ENCODE results near the gene ABHD1. TPM values are rescaled to one million over a fixed set of nuclear protein-coding genes. Genes with fewer than 3 reads are reported as not detected.

Gene ABHD1
- total and polyA plus RNA-seq, 2 donors (not counting 3 experiments of a cell fraction or from before 2014, with no cell fraction given): 0.07 TPM; not detected in 1

DNA sequence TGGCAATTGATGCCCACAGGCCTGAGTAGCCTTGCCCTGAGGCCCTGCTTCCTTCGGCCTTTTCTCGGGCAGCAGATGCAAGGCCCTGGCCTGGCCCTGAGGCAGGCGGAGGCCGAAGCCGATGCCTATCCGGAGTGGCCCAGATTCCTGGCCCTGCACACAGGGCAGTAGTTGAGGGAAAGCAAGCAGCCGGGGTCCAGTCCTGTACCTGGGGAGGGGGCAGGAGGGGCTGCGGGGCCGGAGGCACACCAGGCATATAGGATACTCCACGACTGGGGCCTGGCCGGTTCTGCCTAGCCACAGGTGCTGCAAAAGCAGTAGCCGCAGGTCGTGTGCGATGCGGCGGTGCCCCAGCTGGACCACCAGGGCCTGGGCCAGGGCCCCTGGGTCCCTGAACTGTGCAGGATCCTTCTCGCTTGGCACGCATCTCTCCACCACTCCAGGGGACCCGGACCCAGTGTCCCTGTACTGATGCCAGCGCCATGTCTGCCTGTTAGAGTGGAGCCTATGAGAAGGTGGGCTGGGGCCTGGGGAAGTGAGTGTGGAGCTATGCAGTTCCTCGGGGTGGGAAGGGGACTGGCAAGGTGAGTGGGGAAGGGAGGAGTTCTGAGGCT, 13.8 kb downstream of the ABHD1 start:
- Histone ChIP-seq H3K4me2 (ENCODE audit: insufficient read depth, low read length) (no peak overlapping the region), H3K9me1 (replicated peaks; ENCODE audit: control insufficient read depth, extremely low read depth, insufficient read depth, low read length) (no peaks in the 10 kb centered on the region), H3K4me1 (ENCODE audit: control insufficient read depth, extremely low read depth, insufficient read depth, low read length) (peaks cover 10% of the 10 kb centered on the region), H3K79me2 (ENCODE audit: control insufficient read depth, insufficient read depth, low read length) (peaks cover 18% of the 10 kb centered on the region), H3K9ac (replicated peaks; ENCODE audit: extremely low read depth, insufficient read depth, low read length) (no peak overlapping the region), H4K20me1 (replicated peaks; ENCODE audit: control insufficient read depth, extremely low read depth, insufficient read depth, low read length) (no peaks in the 10 kb centered on the region), H2AFZ (ENCODE audit: low read depth, low read length) (no peak overlapping the region), H3K4me3 (replicated peaks in 1 of 3; ENCODE audit: insufficient read depth in 1 of 3, low read depth in 1 of 3, low read length in 3 of 3) (no peak overlapping the region), H3K36me3 (ENCODE audit: control insufficient read depth in 2 of 2, extremely low read depth in 1 of 2, insufficient read depth in 2 of 2, low read length in 2 of 2) (peaks cover 0 to 4% of the 10 kb centered on the region in 2 experiments), H3K27ac (ENCODE audit: insufficient read depth, low read depth, low read length) (no peak overlapping the region), H3K9me3 (replicated peaks; ENCODE audit: control insufficient read depth, insufficient read depth, low read length) (no peaks in the 10 kb centered on the region), H3K27me3 (ENCODE audit: control insufficient read depth in 2 of 2, insufficient read depth in 2 of 2, low read length in 2 of 2) (no peaks in the 10 kb centered on the region)
- FAIRE-seq (no peak), DNase-seq (ENCODE audit: low read depth, low spot score) (no peak)
- dilution Hi-C loops (cut with MboI; ENCODE audit: extremely low pct_ligation_motif_present, low sequenced_read_pairs): no loop called here
- BruUV-seq (replicated peaks): no TSS peak
- CTCF ChIA-PET: no interaction called here
- TF ChIP-seq EZH2 (IDR thresholded peaks at IDR 0.05; ENCODE audit: borderline replicate concordance, low read depth, low read length, severe bottlenecking): no peak
- no peak for TF ChIP-seq JUN (IDR thresholded peaks at IDR 0.05; ENCODE audit: borderline replicate concordance, insufficient read depth, insufficient read length, low read depth)
- TF ChIP-seq POLR2AphosphoS5 (IDR thresholded peaks at IDR 0.05; ENCODE audit: insufficient read depth, low read depth, low read length): no peak
- TF ChIP-seq GATA2 (IDR thresholded peaks at IDR 0.05; ENCODE audit: insufficient read depth, insufficient read length, low read depth, low read length): no peak
- intact Hi-C loops (cut with micrococcal nuclease): no loop called here
- POLR2A ChIA-PET: no interaction called here

GRCh38 chr2:27138111-27138510, 14.5 kb downstream of the ABHD1 start:
- no peaks in the 10 kb centered on the region for H3K9me1 ChIP-seq (replicated peaks; ENCODE audit: control insufficient read depth, extremely low read depth, insufficient read depth, low read length)
- no peaks in the 10 kb centered on the region for H4K20me1 ChIP-seq (replicated peaks; ENCODE audit: control insufficient read depth, extremely low read depth, insufficient read depth, low read length)
- BruUV-seq (replicated peaks): no TSS peak
- dilution Hi-C loops (cut with MboI; ENCODE audit: extremely low pct_ligation_motif_present, low sequenced_read_pairs) (no loop called here), intact Hi-C loops (cut with micrococcal nuclease) (no loop called here)
- CTCF ChIA-PET: no interaction called here
- TF ChIP-seq JUN (IDR thresholded peaks at IDR 0.05; ENCODE audit: borderline replicate concordance, insufficient read depth, insufficient read length, low read depth) (no peak), POLR2AphosphoS5 (IDR thresholded peaks at IDR 0.05; ENCODE audit: insufficient read depth, low read depth, low read length) (no peak), FOS (IDR thresholded peaks at IDR 0.05; ENCODE audit: borderline replicate concordance, insufficient read depth, low read length) (no peak), GATA2 (IDR thresholded peaks at IDR 0.05; ENCODE audit: insufficient read depth, insufficient read length, low read depth, low read length) (no peak), EZH2 (IDR thresholded peaks at IDR 0.05; ENCODE audit: borderline replicate concordance, low read depth, low read length, severe bottlenecking) (no peak), MYC (IDR thresholded peaks at IDR 0.05; ENCODE audit: low read depth, low read length) (no peak), POLR2A (IDR thresholded peaks at IDR 0.05; ENCODE audit: low read depth, low read length) (no peak)
- TF ChIP-seq, protein P1, sequence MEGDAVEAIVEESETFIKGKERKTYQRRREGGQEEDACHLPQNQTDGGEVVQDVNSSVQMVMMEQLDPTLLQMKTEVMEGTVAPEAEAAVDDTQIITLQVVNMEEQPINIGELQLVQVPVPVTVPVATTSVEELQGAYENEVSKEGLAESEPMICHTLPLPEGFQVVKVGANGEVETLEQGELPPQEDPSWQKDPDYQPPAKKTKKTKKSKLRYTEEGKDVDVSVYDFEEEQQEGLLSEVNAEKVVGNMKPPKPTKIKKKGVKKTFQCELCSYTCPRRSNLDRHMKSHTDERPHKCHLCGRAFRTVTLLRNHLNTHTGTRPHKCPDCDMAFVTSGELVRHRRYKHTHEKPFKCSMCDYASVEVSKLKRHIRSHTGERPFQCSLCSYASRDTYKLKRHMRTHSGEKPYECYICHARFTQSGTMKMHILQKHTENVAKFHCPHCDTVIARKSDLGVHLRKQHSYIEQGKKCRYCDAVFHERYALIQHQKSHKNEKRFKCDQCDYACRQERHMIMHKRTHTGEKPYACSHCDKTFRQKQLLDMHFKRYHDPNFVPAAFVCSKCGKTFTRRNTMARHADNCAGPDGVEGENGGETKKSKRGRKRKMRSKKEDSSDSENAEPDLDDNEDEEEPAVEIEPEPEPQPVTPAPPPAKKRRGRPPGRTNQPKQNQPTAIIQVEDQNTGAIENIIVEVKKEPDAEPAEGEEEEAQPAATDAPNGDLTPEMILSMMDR (IDR thresholded peaks at IDR 0.05; ENCODE audit: extremely low read depth in 1 of 2, insufficient read depth in 1 of 2, low read depth in 1 of 2, low read length in 2 of 2): no peak
- TF ChIP-seq, protein P2, sequence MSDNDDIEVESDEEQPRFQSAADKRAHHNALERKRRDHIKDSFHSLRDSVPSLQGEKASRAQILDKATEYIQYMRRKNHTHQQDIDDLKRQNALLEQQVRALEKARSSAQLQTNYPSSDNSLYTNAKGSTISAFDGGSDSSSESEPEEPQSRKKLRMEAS (IDR thresholded peaks at IDR 0.05; ENCODE audit: insufficient read depth, insufficient read length): no peak
- no peak for DNase-seq (ENCODE audit: low read depth, low spot score)
- H3K27me3 ChIP-seq (ENCODE audit: control insufficient read depth in 2 of 2, insufficient read depth in 2 of 2, low read length in 2 of 2): peaks cover 0 to 7% of the 10 kb centered on the region in 2 experiments
- no peak overlapping the region for H3K4me2 ChIP-seq (ENCODE audit: insufficient read depth, low read length)
- no peak overlapping the region for H3K4me3 ChIP-seq (replicated peaks in 1 of 3; ENCODE audit: insufficient read depth in 1 of 3, low read depth in 1 of 3, low read length in 3 of 3)
- H3K36me3 ChIP-seq (ENCODE audit: control insufficient read depth in 2 of 2, extremely low read depth in 1 of 2, insufficient read depth in 2 of 2, low read length in 2 of 2): no peaks in the 10 kb centered on the region
- H3K9me3 ChIP-seq (replicated peaks; ENCODE audit: control insufficient read depth, insufficient read depth, low read length): no peaks in the 10 kb centered on the region
- no peak overlapping the region for H2AFZ ChIP-seq (ENCODE audit: low read depth, low read length)
- POLR2A ChIA-PET: no interaction called here
- peaks cover 12% of the 10 kb centered on the region for H3K79me2 ChIP-seq (ENCODE audit: control insufficient read depth, insufficient read depth, low read length)
- no peak overlapping the region for H3K9ac ChIP-seq (replicated peaks; ENCODE audit: extremely low read depth, insufficient read depth, low read length)
- peaks cover 7% of the 10 kb centered on the region for H3K4me1 ChIP-seq (ENCODE audit: control insufficient read depth, extremely low read depth, insufficient read depth, low read length)
- H3K27ac ChIP-seq (ENCODE audit: insufficient read depth, low read depth, low read length): no peak overlapping the region
- FAIRE-seq: no peak

Data from endothelial cell of umbilical vein (primary cell).